Left ventricle myocardium inferior (tissue), 1 donor: ENCODE measurements around the gene PPDPF. TPM values are rescaled to one million over a fixed set of nuclear protein-coding genes. Genes with fewer than 3 reads are reported as not detected.

Source experiments
- DNase-seq: peaks from one replicate; pipeline ENCODE4 v3.0.0-alpha.2; 2020
- H3K27ac ChIP-seq: fragments of 200-600 bp; replicated peaks from 2 replicates; pipeline ENCODE4 v1.8.0; 2021
- H3K27me3 ChIP-seq: fragments of 200-600 bp; 2 replicates; pipeline ENCODE4 v1.8.0; 2021; ENCODE audit warnings: low read depth
- H3K36me3 ChIP-seq: fragments of 200-600 bp; 2 replicates; pipeline ENCODE4 v1.8.0; 2021
- H3K4me1 ChIP-seq: fragments of 200-600 bp; 2 replicates; pipeline ENCODE4 v1.8.0; 2021
- H3K4me3 ChIP-seq: fragments of 200-600 bp; 2 replicates; pipeline ENCODE4 v1.8.0; 2021; ENCODE audit warnings: mild to moderate bottlenecking, moderate library complexity
- H3K9me3 ChIP-seq: fragments of 200-600 bp; replicated peaks from 2 replicates; pipeline ENCODE4 v1.8.0; 2021
- intact Hi-C: fragments of 100-400 bp; cut with micrococcal nuclease; formaldehyde crosslinking; loops from one replicate; pipeline ENCODE4 v1.11.0; 2022
- total RNA-seq: library from RNA; stranded (reverse); fragmentation: NEBNext Ultra II Directional; extraction: Animal tissue kit (Norgen Biotek cat#: 25700); gene quantifications from one replicate; pipeline ENCODE4 v1.2.1, GENCODE V29; 2021
- TF ChIP-seq, protein P1 (sequence below): fragments of 200-600 bp; IDR thresholded peaks from 2 replicates; pipeline ENCODE4 v1.8.0; 2021; ENCODE audit warnings: antibody characterized with exemption, mild to moderate bottlenecking, borderline replicate concordance
- donor health status: DM: no; HTN: yes; CAD: no; lungs with severe emphysema.

PPDPF gene
- total RNA-seq, 1 donor from 2014 or later, result 371 TPM

DNA sequence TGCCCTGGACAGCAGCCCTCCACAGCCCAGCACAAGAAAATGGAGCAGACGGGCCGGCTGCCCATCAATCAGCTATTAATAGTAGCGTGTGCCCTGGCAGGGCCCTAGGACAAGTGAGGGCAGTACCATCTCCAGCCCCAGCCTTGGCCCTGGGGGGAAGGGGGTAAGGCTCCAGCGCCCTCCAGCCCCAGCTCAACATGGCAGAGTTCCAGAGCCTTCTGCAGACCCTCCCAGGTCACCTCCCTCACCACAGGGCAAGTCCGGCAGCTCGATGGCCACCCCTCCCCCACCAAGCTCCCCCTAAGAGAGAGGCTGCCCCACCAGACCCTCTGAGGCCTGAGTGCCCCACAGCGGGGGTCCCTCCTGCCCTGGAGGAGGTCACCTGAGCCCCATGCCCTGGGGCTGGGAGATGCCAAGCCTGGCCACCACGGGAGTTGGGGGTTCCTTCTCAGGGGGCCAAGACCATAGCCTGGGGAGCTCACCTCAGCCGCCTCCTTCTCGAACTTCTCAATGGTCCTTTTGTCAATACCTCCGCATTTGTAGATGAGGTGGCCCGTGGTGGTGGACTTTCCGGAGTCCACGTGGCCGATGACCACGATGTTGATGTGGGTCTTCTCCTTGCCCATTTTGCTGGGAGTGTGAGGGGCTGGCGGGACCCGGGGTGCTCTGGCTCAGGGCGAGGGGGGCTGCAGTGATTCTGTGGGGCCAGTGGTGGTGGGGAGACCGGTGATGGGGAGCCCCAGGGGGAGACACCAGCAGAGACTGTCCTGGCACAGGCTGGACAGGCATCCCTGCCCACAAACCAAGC lies 23.2 kb upstream of the PPDPF start:
- Histone ChIP-seq H3K4me3 (peak overlapping the region; percentile 77), H3K36me3 (peaks cover 30% of the 10 kb centered on the region), H3K27ac (peak overlapping the region; percentile 94), H3K4me1 (peaks cover 69% of the 10 kb centered on the region), H3K9me3 (no peaks in the 10 kb centered on the region), H3K27me3 (peaks cover 75% of the 10 kb centered on the region)
- intact Hi-C loops, result no loop called here
- TF ChIP-seq, protein P1, sequence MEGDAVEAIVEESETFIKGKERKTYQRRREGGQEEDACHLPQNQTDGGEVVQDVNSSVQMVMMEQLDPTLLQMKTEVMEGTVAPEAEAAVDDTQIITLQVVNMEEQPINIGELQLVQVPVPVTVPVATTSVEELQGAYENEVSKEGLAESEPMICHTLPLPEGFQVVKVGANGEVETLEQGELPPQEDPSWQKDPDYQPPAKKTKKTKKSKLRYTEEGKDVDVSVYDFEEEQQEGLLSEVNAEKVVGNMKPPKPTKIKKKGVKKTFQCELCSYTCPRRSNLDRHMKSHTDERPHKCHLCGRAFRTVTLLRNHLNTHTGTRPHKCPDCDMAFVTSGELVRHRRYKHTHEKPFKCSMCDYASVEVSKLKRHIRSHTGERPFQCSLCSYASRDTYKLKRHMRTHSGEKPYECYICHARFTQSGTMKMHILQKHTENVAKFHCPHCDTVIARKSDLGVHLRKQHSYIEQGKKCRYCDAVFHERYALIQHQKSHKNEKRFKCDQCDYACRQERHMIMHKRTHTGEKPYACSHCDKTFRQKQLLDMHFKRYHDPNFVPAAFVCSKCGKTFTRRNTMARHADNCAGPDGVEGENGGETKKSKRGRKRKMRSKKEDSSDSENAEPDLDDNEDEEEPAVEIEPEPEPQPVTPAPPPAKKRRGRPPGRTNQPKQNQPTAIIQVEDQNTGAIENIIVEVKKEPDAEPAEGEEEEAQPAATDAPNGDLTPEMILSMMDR, result no peak
- DNase-seq, result peak; percentile 58

- intact Hi-C loops, result no loop called here
These were observed 22.3 kb upstream of the PPDPF start for GRCh38 chr20:63497946-63498935.

DNA sequence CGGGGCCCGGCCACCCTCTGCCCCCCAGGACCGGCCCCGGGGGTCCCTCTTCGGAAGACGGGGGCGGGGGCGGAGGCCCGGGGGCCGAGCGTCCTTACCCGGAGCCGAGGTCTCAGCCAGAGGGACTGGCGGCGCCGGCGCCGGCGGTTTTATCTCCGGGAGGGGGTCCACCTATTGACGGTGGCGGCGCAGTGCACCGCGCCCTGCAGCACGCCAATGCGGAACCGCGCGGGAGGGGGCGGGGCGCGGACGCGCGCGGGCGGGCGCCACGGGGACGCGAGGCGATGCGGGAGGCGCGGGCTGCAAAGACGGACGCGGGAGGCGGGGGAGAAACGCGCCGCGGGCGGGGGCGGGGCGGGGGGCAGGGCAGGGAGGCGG lies 21.6 kb upstream of the PPDPF start, which contains the start of gene EEF1A2:
Gene EEF1A2, minus strand, starts transcription at position 124 of the 378 bp plus-strand sequence. CDS start 1,320 bp downstream, outside the sequence.
- peaks cover 82% of the 10 kb centered on the region for H3K27me3 ChIP-seq
- peak; percentile 57 for DNase-seq
- H3K4me1 ChIP-seq, result peaks cover 75% of the 10 kb centered on the region
- peak within 1 kb of the TSS; percentile 77 for H3K4me3 ChIP-seq
- peaks cover 20% of the 10 kb centered on the region for H3K36me3 ChIP-seq
- intact Hi-C loops, result no loop called here
- H3K9me3 ChIP-seq, result no peaks in the 10 kb centered on the region
- peak within 1 kb of the TSS; percentile 94 for H3K27ac ChIP-seq
- TF ChIP-seq, protein P1, result peak; percentile 48

More at GRCh38 chr20:63497946-63498935, 22.3 kb upstream of the PPDPF start:
- Histone ChIP-seq H3K36me3 (peaks cover 26% of the 10 kb centered on the region), H3K4me3 (peak overlapping the region; percentile 77), H3K27ac (peak overlapping the region; percentile 94), H3K9me3 (no peaks in the 10 kb centered on the region), H3K4me1 (peaks cover 75% of the 10 kb centered on the region), H3K27me3 (peaks cover 82% of the 10 kb centered on the region)
- peak; percentile 68 for DNase-seq
- TF ChIP-seq, protein P1, result no peak

DNA sequence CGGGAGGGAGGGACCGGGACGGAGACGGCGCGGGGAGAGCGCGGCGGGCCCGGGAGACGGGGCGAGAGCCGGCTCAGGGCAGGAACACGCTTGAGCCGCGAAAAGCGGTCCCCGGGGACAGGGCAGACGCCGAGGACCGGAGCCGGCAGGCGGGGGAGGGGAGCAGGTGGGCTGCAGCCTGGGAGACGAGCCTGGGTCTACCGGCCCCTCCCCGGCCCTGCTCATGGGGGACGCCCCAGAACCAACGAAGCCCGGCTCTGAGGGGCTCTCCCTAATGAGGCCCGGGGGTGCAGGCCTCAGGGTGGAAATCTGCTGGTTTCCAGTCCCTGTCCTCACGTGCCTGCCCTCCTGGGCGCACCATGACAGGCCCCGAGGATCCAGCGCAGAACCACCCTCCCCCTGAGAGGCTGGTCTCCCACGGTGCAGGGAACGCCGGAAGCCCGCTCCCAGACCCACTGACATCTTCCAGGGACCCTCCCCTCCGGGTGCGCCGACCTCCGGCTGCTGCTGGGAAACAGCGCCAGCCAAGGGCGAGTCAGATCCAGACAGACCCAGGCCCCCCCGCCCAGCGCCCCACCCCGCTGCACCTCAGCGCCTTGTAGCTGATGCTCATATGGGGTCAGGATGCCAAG lies 21.1 kb upstream of the PPDPF start:
- intact Hi-C loops, result no loop called here
- peaks cover 83% of the 10 kb centered on the region for H3K27me3 ChIP-seq

More for the DNA sequence above, 21.1 kb upstream of the PPDPF start:
- Histone ChIP-seq H3K4me3 (peak overlapping the region; percentile 77), H3K4me1 (peaks cover 73% of the 10 kb centered on the region), H3K9me3 (peaks cover 5% of the 10 kb centered on the region), H3K36me3 (peaks cover 15% of the 10 kb centered on the region), H3K27ac (peak overlapping the region; percentile 94)
- TF ChIP-seq, protein P1, result no peak
- no peak for DNase-seq
